ENCODE results near the gene GJD4. TPM values are rescaled to one million over a fixed set of nuclear protein-coding genes. Genes with fewer than 3 reads are reported as not detected.
A peak's percentile ranks its signal among the peaks of the same experiment; 100 is the strongest.

Gene GJD4
- total RNA-seq, 1 experiment from 2014 or later, result not detected

GRCh38 chr10:35643151-35644049 is 38.3 kb downstream of the GJD4 start:
- no peaks in the 10 kb centered on the region for H3K27me3 ChIP-seq (replicated peaks; ENCODE audit: insufficient read depth, low read depth, low read length, poor library complexity)
- peak overlapping the region; percentile 88 for H3K4me3 ChIP-seq (ENCODE audit: low read depth, low read length, poor library complexity, severe bottlenecking)
- DNase-seq (ENCODE audit: low spot score), result peak; percentile 71
- peaks cover 4% of the 10 kb centered on the region for H3K36me3 ChIP-seq (ENCODE audit: insufficient read depth, low read length, poor library complexity, severe bottlenecking)
- H3K27ac ChIP-seq (ENCODE audit: low read depth, low read length, poor library complexity, severe bottlenecking), result peak overlapping the region; percentile 33
- POLR2A ChIA-PET (ENCODE audit: low non-redundant PET), result no interaction called here
- BruUV-seq (replicated peaks), result no TSS peak
- intact Hi-C loops (cut with micrococcal nuclease; ENCODE audit: unreplicated experiment), result no loop called here
- no peaks in the 10 kb centered on the region for H3K9me3 ChIP-seq (ENCODE audit: low read depth, low read length, poor library complexity, severe bottlenecking)
- no peak for TF ChIP-seq CTCF (conservative IDR thresholded peaks at IDR 0.05; ENCODE audit: low read depth, low read length)
- H3K4me1 ChIP-seq (ENCODE audit: insufficient read depth, low read length, poor library complexity, severe bottlenecking), result peaks cover 9% of the 10 kb centered on the region
- CTCF ChIA-PET, result interaction anchor here (0.5 kb wide), 1 partner anchor 382 kb away, joined by 6 read pairs; no protein-coding TSS in a partner anchor

DNA sequence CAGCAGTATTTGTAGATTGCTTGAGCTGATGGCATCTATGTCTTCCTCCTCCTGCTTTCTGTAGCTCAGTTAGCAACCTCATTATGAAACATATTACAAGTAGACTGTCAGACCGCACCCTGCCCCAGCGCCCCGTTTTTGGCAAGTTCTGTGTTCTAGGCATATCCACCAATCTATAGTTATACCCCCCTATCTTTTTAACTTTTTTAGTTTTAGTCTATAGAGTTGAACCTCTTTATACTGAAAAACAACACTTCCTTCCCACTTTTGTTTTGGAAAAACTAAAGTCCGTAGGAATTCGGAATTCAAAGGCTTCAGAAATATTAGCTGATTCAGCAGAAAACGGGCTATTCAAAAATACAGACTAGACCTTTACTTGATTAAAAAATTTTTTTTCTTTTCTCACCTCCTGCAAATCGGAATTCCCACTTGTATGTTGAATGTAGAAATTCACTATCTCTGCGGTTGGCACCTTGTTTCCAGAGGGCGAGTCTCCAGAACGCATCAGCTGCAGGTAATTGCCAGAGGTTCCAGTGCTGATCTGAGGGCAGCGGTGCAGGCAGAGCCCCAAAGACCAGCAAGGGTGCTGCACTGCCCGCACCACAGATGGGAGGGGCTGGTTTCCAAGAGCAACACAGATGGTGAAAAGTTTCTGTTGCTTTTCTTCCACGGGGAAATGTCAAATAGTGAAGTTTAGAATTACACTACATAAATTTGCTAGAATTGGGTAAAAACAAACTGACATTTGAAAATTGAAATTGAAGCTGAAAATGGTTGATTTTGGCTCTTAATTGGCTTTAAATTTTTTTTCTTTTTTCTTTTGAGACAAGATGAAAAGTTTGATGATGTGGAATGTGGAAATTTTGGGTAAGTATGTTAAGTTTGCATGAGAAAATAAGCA is 39.2 kb downstream of the GJD4 start:
- TF ChIP-seq EZH2 (IDR thresholded peaks at IDR 0.05; ENCODE audit: borderline replicate concordance, low read depth, low read length, poor library complexity, severe bottlenecking), result no peak
- TF ChIP-seq CTCF (conservative IDR thresholded peaks at IDR 0.05; ENCODE audit: low read depth, low read length), result no peak
- Histone ChIP-seq H3K27ac (ENCODE audit: low read depth, low read length, poor library complexity, severe bottlenecking) (no peak overlapping the region), H3K27me3 (replicated peaks; ENCODE audit: insufficient read depth, low read depth, low read length, poor library complexity) (no peaks in the 10 kb centered on the region), H3K4me3 (ENCODE audit: low read depth, low read length, poor library complexity, severe bottlenecking) (peak overlapping the region; percentile 88), H3K36me3 (ENCODE audit: insufficient read depth, low read length, poor library complexity, severe bottlenecking) (no peaks in the 10 kb centered on the region), H3K4me1 (ENCODE audit: insufficient read depth, low read length, poor library complexity, severe bottlenecking) (peaks cover 9% of the 10 kb centered on the region), H3K9me3 (ENCODE audit: low read depth, low read length, poor library complexity, severe bottlenecking) (no peaks in the 10 kb centered on the region)
- intact Hi-C loops (cut with micrococcal nuclease; ENCODE audit: unreplicated experiment), result no loop called here
- no peak for DNase-seq (ENCODE audit: low spot score)
- CTCF ChIA-PET, result interaction anchor here (0.5 kb wide), 1 partner anchor 382 kb away, joined by 6 read pairs; no protein-coding TSS in a partner anchor
- TSS peak; percentile 44 for BruUV-seq (replicated peaks)
- POLR2A ChIA-PET (ENCODE audit: low non-redundant PET), result no interaction called here

GRCh38 chr10:35650894-35651293 is 45.8 kb downstream of the GJD4 start:
- intact Hi-C loops (cut with micrococcal nuclease; ENCODE audit: unreplicated experiment), result no loop called here
- Histone ChIP-seq H3K9me3 (ENCODE audit: low read depth, low read length, poor library complexity, severe bottlenecking) (no peaks in the 10 kb centered on the region), H3K36me3 (ENCODE audit: insufficient read depth, low read length, poor library complexity, severe bottlenecking) (no peaks in the 10 kb centered on the region), H3K27me3 (replicated peaks; ENCODE audit: insufficient read depth, low read depth, low read length, poor library complexity) (no peaks in the 10 kb centered on the region), H3K4me3 (ENCODE audit: low read depth, low read length, poor library complexity, severe bottlenecking) (no peak overlapping the region), H3K27ac (ENCODE audit: low read depth, low read length, poor library complexity, severe bottlenecking) (no peak overlapping the region), H3K4me1 (ENCODE audit: insufficient read depth, low read length, poor library complexity, severe bottlenecking) (no peaks in the 10 kb centered on the region)
- no TSS peak for BruUV-seq (replicated peaks)
- TF ChIP-seq CTCF (conservative IDR thresholded peaks at IDR 0.05; ENCODE audit: low read depth, low read length), result no peak
- no peak for TF ChIP-seq EZH2 (IDR thresholded peaks at IDR 0.05; ENCODE audit: borderline replicate concordance, low read depth, low read length, poor library complexity, severe bottlenecking)
- ChIA-PET POLR2A (ENCODE audit: low non-redundant PET) (no interaction called here), CTCF (no interaction called here)
- no peak for DNase-seq (ENCODE audit: low spot score)
